Pancreas (tissue), 10 donors: ENCODE measurements around the gene HIC2. TPM values are rescaled to one million over a fixed set of nuclear protein-coding genes. Genes with fewer than 3 reads are reported as not detected.
"Not testable (repeated sequence)": the region's sequence is repeated elsewhere in the genome, so short reads cannot be mapped to it uniquely, and the experiment has no call there.

Experiments used
- ATAC-seq, 4 donors: fragments of 200-7000 bp; cut with Tn5 transposase; one replicate each; pipeline versions ENCODE4 v1.8.0 to v1.9.1; 2020; ENCODE audit warnings: mild to moderate bottlenecking in 4 of 4, moderate library complexity in 4 of 4
- DNase-seq, 6 donors: peaks; one replicate each; pipeline ENCODE4 v3.0.0-alpha.2; 2020
- FAIRE-seq: peaks from 2 replicates; lab custom pipeline; 2012; peaks lifted over from hg19 to GRCh38; lab: Jason Lieb, UNC
- H3K27ac ChIP-seq, 4 donors: fragments of 200-600 bp; sonication (generic); 1 replicate in 3 of 4; 2 replicates in 1 of 4; pipeline versions ENCODE4 v1.5.0 to v1.8.0; 2020
- H3K27me3 ChIP-seq, 4 donors: fragments of 200-600 bp; one replicate each; pipeline ENCODE4 v1.8.0; 2021
- H3K36me3 ChIP-seq, 3 donors: fragments of 200-600 bp; sonication (generic) in 1 of 3; one replicate each; pipeline versions ENCODE4 v1.5.0 to v1.8.0; 2020 to 2021
- H3K4me1 ChIP-seq, 3 donors: fragments of 200-600 bp; one replicate each; pipeline ENCODE4 v1.8.0; 2021
- H3K4me3 ChIP-seq, 4 donors: fragments of 200-600 bp; sonication (generic) in 2 of 4; one replicate each; pipeline versions ENCODE4 v1.5.0 to v1.8.0; 2020 to 2021
- H3K9me3 ChIP-seq, 4 donors: fragments of 200-600 bp; one replicate each; pipeline ENCODE4 v1.8.0; 2021
- WGBS, 2 donors: extraction: QIAGEN DNeasy Blood & Tissue Kit; methylation state at CpG; one replicate each; pipeline ENCODE4 v1.1.7; 2013; 5-methylcytosine and 5-hydroxymethylcytosine counted together
- intact Hi-C, 3 donors: fragments of 100-400 bp; cut with DNase I; formaldehyde crosslinking; loops; one replicate each; pipeline versions ENCODE4 v1.11.1 to v1.14.2; 2022
- polyA plus RNA-seq, 2 donors: library from polyadenylated mRNA; stranded (reverse); fragments of 200-250 nt; gene quantifications; one replicate each; pipeline ENCODE4 v1.2.3, GENCODE V29; 2013
- total RNA-seq, 6 donors: library from RNA; stranded (reverse); fragmentation: NEBNext Ultra II Directional in 4 of 6; extraction: Animal tissue kit (Norgen Biotek cat#: 25700) in 4 of 6; gene quantifications; one replicate each; pipeline versions ENCODE4 v1.2.1 to v1.2.4, GENCODE V29; 2021 to 2023
- donor health status: healthy with polysubstance abuse.
- donor health status: DM: no; HTN: no; CAD: no; lungs with moderate emphysema.
- donor health status: DM: no; HTN: no; CAD: no.
- donor health status: control.
- donor health status: control.
- donor health status: Bipolar disorder and iron deficiency.
- donor health status: DM: yes; HTN: yes; CAD: no.
- donor health status: DM: no; HTN: no; CAD: no.
- donor health status: DM: no; HTN: no; CAD: no.
- donor health status: DM: yes; HTN: yes; CAD: no.

HIC2 gene
- total and polyA plus RNA-seq, 8 donors: 1.5 to 2.7 (median 2.1) TPM

- H3K27me3 ChIP-seq, FAIRE-seq, intact Hi-C loops, H3K4me3 ChIP-seq, H3K36me3 ChIP-seq, H3K9me3 ChIP-seq, DNase-seq, H3K4me1 ChIP-seq, H3K27ac ChIP-seq: not testable (repeated sequence)
- WGBS, 2 donors: 61 to 89% methylated on average over 6 to 9 of the region's 14 CpGs
- ATAC-seq: peak in 3 of 4 donors; percentile 32 to 62 (median 58)
These were observed 66.9 kb downstream of the HIC2 start for GRCh38 chr22:21484039-21484438.

GRCh38 chr22:21487723-21488122, 70.6 kb downstream of the HIC2 start:
- H3K27me3 ChIP-seq, H3K4me1 ChIP-seq, H3K9me3 ChIP-seq, H3K27ac ChIP-seq, FAIRE-seq, H3K4me3 ChIP-seq, intact Hi-C loops, H3K36me3 ChIP-seq: not testable (repeated sequence)
- ATAC-seq: peak in 1 of 4 donors; percentile 15
- DNase-seq: peak in 1 of 6 donors; percentile 29
- 93 to 100% methylated on average over 1 to 8 of the region's 17 CpGs for WGBS, 2 donors

- H3K36me3 ChIP-seq, intact Hi-C loops, H3K9me3 ChIP-seq, H3K4me3 ChIP-seq, DNase-seq, H3K27ac ChIP-seq, H3K27me3 ChIP-seq, FAIRE-seq, ATAC-seq, H3K4me1 ChIP-seq: not testable (repeated sequence)
- 76% methylated on average over 3 of the region's 11 CpGs; no CpG with 5 or more reads in 1 of the 2 donors for WGBS, 2 donors
These were observed 72.0 kb downstream of the HIC2 start for GRCh38 chr22:21489149-21489680.

- ATAC-seq, H3K27ac ChIP-seq, H3K27me3 ChIP-seq, H3K36me3 ChIP-seq, FAIRE-seq, intact Hi-C loops, H3K9me3 ChIP-seq, H3K4me1 ChIP-seq, H3K4me3 ChIP-seq: not testable (repeated sequence)
- WGBS, 2 donors: 97 to 100% methylated on average over 4 of the region's 6 CpGs
- DNase-seq: peak in 1 of 6 donors; percentile 38
These were observed 73.4 kb downstream of the HIC2 start for GRCh38 chr22:21490556-21490955.

- ATAC-seq, H3K36me3 ChIP-seq, H3K9me3 ChIP-seq, H3K4me3 ChIP-seq, H3K27me3 ChIP-seq, FAIRE-seq, intact Hi-C loops, DNase-seq, H3K27ac ChIP-seq, H3K4me1 ChIP-seq: not testable (repeated sequence)
- no CpG with 5 or more reads among the region's 8 CpGs for WGBS, 2 donors
These were observed 75.1 kb downstream of the HIC2 start for GRCh38 chr22:21492271-21492670.

GRCh38 chr22:21493789-21494782, 76.9 kb downstream of the HIC2 start:
- intact Hi-C loops, H3K9me3 ChIP-seq, DNase-seq, FAIRE-seq, H3K4me3 ChIP-seq, H3K36me3 ChIP-seq, H3K27me3 ChIP-seq, H3K4me1 ChIP-seq, H3K27ac ChIP-seq: not testable (repeated sequence)
- WGBS, 2 donors: no CpG with 5 or more reads among the region's 23 CpGs
- ATAC-seq: peak; percentile 86 to 92 (median 90)

GRCh38 chr22:21497984-21498383, 80.8 kb downstream of the HIC2 start:
- ATAC-seq: peak; percentile 62 to 81 (median 68)
- H3K27me3 ChIP-seq, FAIRE-seq, intact Hi-C loops, H3K36me3 ChIP-seq, H3K4me3 ChIP-seq, H3K27ac ChIP-seq, DNase-seq, H3K4me1 ChIP-seq, H3K9me3 ChIP-seq: not testable (repeated sequence)
- WGBS, 2 donors: no CpG with 5 or more reads among the region's 4 CpGs

GRCh38 chr22:21498489-21498888, 81.3 kb downstream of the HIC2 start:
- H3K4me3 ChIP-seq, H3K27ac ChIP-seq, H3K9me3 ChIP-seq, H3K36me3 ChIP-seq, DNase-seq, H3K27me3 ChIP-seq, FAIRE-seq, intact Hi-C loops, H3K4me1 ChIP-seq: not testable (repeated sequence)
- peak in 3 of 4 donors; percentile 6 to 36 (median 12) for ATAC-seq
- WGBS, 2 donors: no CpG with 5 or more reads among the region's 7 CpGs

GRCh38 chr22:21499623-21500506, 82.7 kb downstream of the HIC2 start:
- FAIRE-seq, H3K36me3 ChIP-seq, H3K27ac ChIP-seq, ATAC-seq, H3K9me3 ChIP-seq, H3K4me3 ChIP-seq, intact Hi-C loops, H3K27me3 ChIP-seq, H3K4me1 ChIP-seq, DNase-seq: not testable (repeated sequence)
- no CpG with 5 or more reads among the region's 16 CpGs for WGBS, 2 donors
